Activated CD8-positive, alpha-beta T cell treated with anti-CD3 and anti-CD28 coated beads, Interleukin-2, amount 10 ng/mL, durations not matched to agents 7 days and 5 days (primary cell): ENCODE data around the gene CEP68. TPM values are rescaled to one million over a fixed set of nuclear protein-coding genes. Genes with fewer than 3 reads are reported as not detected.
"Not testable (repeated sequence)": the region's sequence is repeated elsewhere in the genome, so short reads cannot be mapped to it uniquely, and the experiment has no call there.

ENCODE experiments used
- ATAC-seq: fragments of 150-1000 bp; cut with Tn5 transposase; one replicate; pipeline ENCODE4 v1.10.0; 2021; ENCODE audit warnings: moderate library complexity
- CTCF ChIA-PET: fragments of 350-600 bp; sonication (Branson Sonifier 250); formaldehyde crosslinking; loops from one replicate; lab custom pipeline; 2021; ENCODE audit warnings: antibody characterized with exemption; lab: Charles Lee
- POLR2A ChIA-PET: fragments of 350-600 bp; sonication (Branson Sonifier 250); formaldehyde crosslinking; loops from one replicate; lab custom pipeline; 2021; ENCODE audit warnings: antibody characterized with exemption; lab: Charles Lee
- DNase-seq: peaks from one replicate; pipeline ENCODE4 v3.0.0-alpha.2; 2020
- H3K27ac Mint-ChIP-seq: one replicate; pipeline ENCODE4 v1.8.0; 2021; ENCODE audit warnings: mild to moderate bottlenecking, mixed read lengths
- H3K27me3 Mint-ChIP-seq: one replicate; pipeline ENCODE4 v1.8.0; 2021; ENCODE audit warnings: low read depth, mixed read lengths
- H3K36me3 Mint-ChIP-seq: one replicate; pipeline ENCODE4 v1.8.0; 2021; ENCODE audit warnings: low read depth, mixed read lengths
- H3K4me1 Mint-ChIP-seq: one replicate; pipeline ENCODE4 v1.8.0; 2021; ENCODE audit warnings: low read depth, mixed read lengths
- H3K4me3 Mint-ChIP-seq: one replicate; pipeline ENCODE4 v1.8.0; 2021; ENCODE audit warnings: mild to moderate bottlenecking, mixed read lengths
- H3K9me3 Mint-ChIP-seq: one replicate; pipeline ENCODE4 v1.8.0; 2022; ENCODE audit warnings: mixed read lengths; ENCODE audit not compliant: insufficient read depth
- total RNA-seq, 2 experiments: library from RNA; stranded (reverse); gene quantifications; one replicate each; pipeline ENCODE4 v1.2.3, GENCODE V29; 2021

CEP68 gene, protein sequence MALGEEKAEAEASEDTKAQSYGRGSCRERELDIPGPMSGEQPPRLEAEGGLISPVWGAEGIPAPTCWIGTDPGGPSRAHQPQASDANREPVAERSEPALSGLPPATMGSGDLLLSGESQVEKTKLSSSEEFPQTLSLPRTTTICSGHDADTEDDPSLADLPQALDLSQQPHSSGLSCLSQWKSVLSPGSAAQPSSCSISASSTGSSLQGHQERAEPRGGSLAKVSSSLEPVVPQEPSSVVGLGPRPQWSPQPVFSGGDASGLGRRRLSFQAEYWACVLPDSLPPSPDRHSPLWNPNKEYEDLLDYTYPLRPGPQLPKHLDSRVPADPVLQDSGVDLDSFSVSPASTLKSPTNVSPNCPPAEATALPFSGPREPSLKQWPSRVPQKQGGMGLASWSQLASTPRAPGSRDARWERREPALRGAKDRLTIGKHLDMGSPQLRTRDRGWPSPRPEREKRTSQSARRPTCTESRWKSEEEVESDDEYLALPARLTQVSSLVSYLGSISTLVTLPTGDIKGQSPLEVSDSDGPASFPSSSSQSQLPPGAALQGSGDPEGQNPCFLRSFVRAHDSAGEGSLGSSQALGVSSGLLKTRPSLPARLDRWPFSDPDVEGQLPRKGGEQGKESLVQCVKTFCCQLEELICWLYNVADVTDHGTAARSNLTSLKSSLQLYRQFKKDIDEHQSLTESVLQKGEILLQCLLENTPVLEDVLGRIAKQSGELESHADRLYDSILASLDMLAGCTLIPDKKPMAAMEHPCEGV
- 1 to 10 TPM; 8.1 to 9.7 TPM for total RNA-seq

DNA sequence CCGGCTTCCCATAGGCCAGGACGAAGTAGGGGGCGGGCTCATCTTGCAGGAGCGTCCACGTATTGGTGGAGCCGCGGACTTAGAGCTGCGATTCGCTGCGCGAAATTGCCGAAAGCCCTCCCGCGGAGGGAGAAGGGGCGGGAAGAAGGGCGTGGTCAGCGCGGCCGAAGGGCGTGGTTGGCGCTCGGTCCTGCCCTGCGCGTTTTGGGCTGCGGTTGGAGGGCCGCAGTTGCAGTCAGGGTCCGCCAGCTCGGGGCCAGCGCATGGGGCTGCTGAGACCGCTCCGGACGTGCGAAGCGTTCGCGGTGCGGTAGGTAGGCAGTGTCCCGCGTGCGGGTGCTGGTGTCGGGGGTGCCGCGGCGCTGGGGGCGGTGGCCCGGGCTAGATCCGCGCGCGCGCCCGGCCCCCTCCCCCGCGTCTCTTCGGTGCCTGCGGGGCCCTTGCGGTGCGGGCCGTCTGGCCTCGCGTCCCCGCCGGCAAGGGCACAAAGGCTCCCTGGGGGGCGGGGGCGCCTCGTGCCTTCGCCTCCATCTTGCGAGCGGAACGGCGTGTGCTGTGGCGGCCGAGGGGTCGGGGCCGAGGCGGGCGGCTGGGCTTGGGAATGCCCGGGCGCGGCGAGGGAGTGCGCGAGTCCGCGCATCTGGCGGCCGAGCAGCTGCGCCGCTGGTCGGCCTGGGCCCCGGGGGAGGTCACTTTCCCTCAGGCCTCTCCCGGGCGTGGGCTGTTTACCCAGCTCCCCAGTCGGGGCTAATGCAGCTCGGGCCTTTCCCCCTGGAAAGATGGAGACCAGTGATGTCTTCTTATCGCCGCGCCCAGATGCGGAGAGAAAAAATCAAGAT, at the start of gene CEP68:
TSS of gene CEP68 (plus strand) at position 202 of the 839 bp plus-strand sequence. CDS start 13,029 bp downstream, outside the sequence.
- ATAC-seq (peak; percentile 95), DNase-seq (peak; percentile 98)
- CTCF ChIA-PET = interaction anchor here (1.0 to 4.5 kb wide), 16 partner anchors 9 to 534 kb away, joined by 3 to 37 read pairs (median 4); partner anchors contain the start of genes RAB1A and SLC1A4
- Mint-ChIP-seq H3K9me3 (peaks cover 1% of the 10 kb centered on the region), H3K36me3 (peaks cover 4% of the 10 kb centered on the region), H3K4me3 (peak within 1 kb of the TSS; percentile 95), H3K27me3 (no peaks in the 10 kb centered on the region), H3K27ac (peak within 1 kb of the TSS; percentile 88), H3K4me1 (peaks cover 58% of the 10 kb centered on the region)
- POLR2A ChIA-PET = interaction anchor here (1.0 to 4.8 kb wide), 5 partner anchors 14 to 171 kb away, joined by 3 to 21 read pairs (median 4); partner anchors contain the start of genes ACTR2 and RAB1A

DNA sequence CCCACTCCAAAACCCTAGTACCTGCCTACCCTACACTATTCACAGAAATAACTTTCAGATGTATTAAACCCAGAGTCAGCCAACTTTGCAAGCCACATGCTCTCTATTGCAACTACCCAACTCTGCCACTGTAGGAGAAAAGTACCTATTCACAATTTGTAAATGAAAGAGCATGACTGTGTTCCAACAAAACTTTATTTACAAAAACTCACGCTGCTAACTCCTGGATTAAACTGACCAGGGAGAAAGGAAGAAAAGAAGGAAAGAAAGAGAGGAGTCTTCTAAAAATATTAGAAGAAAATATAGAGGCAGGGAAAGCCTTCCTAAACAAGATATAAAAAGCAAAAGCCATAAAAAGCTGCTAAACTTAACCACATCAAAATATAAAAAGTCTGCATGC, 42.4 kb upstream of the CEP68 start:
- ChIA-PET CTCF (no interaction called here), POLR2A (interaction anchor here (0.6 kb wide), 1 partner anchor 106 kb away, joined by 3 read pairs; no protein-coding TSS in a partner anchor)
- Mint-ChIP-seq H3K4me1 (peaks cover 10% of the 10 kb centered on the region), H3K27me3 (no peaks in the 10 kb centered on the region), H3K27ac (no peak overlapping the region), H3K36me3 (peaks cover 72% of the 10 kb centered on the region), H3K4me3 (no peak overlapping the region), H3K9me3 (no peaks in the 10 kb centered on the region)
- DNase-seq = no peak
- ATAC-seq = no peak

DNA sequence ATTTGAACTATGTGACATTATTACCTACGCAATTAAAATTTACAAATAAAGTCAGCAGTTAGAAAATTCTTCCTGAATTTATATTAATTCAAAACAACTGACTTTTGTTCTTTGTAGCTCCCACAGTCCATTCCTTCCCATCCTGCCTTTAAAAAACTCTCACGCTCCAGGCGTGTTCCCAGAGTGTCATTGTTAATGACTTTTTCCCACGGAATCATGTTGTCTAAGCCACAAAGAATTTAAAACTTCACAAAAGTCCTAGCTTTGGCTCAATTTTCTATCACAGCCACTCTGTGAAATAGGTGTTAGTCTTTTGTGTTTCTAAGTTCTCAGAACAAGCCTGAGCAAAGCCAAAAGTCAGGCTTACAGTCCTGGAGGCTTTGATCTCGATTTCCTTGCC, 40.5 kb upstream of the CEP68 start:
- Mint-ChIP-seq H3K36me3 (peaks cover 76% of the 10 kb centered on the region), H3K4me1 (peaks cover 10% of the 10 kb centered on the region), H3K27me3 (no peaks in the 10 kb centered on the region), H3K27ac (no peak overlapping the region), H3K9me3 (no peaks in the 10 kb centered on the region), H3K4me3 (no peak overlapping the region)
- ATAC-seq (no peak), DNase-seq (no peak)
- CTCF ChIA-PET = no interaction called here
- POLR2A ChIA-PET = no interaction called here

DNA sequence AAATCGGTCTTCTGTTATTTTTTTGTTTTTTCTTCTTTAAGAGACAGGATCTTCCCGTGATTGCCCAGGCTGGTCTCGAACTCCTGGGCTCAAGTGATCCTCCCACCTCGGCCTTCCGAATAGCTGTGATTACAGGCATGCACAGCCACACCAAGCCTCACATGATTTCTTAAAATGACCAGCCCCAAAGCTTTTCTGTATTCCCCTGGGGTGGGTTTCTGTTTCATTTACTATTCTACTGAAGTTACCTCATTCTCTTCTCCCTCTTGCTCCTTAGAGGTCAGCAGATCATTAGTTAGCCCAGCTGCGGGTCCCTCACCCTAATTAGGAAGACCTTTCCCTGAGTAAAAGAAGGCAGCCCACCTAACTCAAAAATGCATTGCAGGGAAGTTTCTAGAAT, 39.4 kb upstream of the CEP68 start:
- Mint-ChIP-seq H3K27me3 (no peaks in the 10 kb centered on the region), H3K4me3 (no peak overlapping the region), H3K4me1 (peaks cover 10% of the 10 kb centered on the region), H3K36me3 (peaks cover 73% of the 10 kb centered on the region), H3K27ac (no peak overlapping the region), H3K9me3 (no peaks in the 10 kb centered on the region)
- ChIA-PET CTCF (interaction anchor here (1.0 kb wide), 2 partner anchors 16 to 24 kb away, joined by 3 to 4 read pairs; no protein-coding TSS in a partner anchor), POLR2A (no interaction called here)
- ATAC-seq (no peak), DNase-seq (no peak)

DNA sequence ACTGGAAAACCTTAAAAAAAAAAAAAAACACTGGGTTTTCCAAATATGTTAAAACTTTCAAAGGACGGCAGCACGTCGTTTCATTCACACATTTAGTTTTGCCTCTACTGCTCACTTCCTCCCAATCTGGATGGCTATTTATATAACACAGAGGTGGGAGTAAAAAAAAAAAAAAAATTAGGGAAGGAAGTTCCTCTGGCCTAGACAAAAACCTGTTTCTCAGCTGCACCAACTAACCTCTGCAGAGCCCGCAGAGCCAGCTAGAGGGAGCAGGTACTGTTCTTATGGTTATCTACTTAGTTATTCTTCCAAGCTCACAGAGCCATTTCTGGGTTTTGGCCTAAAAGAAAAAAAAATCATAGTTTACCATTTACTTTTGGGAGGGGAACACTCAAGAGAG, 38.9 kb upstream of the CEP68 start:
- DNase-seq = no peak
- CTCF ChIA-PET = interaction anchor here (0.7 to 2.0 kb wide), 4 partner anchors 14 to 99 kb away, joined by 3 to 12 read pairs (median 4); no protein-coding TSS in a partner anchor
- no peak overlapping the region for H3K27ac Mint-ChIP-seq
- H3K36me3 Mint-ChIP-seq = peaks cover 74% of the 10 kb centered on the region
- ATAC-seq = no peak
- H3K27me3 Mint-ChIP-seq = no peaks in the 10 kb centered on the region
- POLR2A ChIA-PET = no interaction called here
- H3K9me3 Mint-ChIP-seq = no peaks in the 10 kb centered on the region
- peaks cover 10% of the 10 kb centered on the region for H3K4me1 Mint-ChIP-seq
- H3K4me3 Mint-ChIP-seq = no peak overlapping the region

DNA sequence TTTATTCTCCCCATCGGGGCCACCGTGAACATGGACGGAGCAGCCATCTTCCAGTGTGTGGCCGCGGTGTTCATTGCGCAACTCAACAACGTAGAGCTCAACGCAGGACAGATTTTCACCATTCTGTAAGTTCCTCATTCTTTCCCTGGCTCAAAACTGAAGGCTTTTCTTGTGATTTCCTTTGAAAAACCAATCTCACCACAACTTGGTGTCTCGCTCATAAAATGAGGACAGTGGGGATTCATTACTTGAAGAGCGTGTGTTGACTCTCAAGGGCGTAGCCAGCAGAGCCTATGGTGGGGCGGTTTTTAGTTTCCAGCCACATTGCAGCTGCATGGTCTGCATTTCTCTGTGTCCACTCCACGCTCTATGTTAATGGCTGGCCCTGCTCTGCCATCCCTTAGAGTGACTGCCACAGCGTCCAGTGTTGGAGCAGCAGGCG, 38.1 kb upstream of the CEP68 start:
- no peak overlapping the region for H3K4me3 Mint-ChIP-seq
- H3K9me3 Mint-ChIP-seq = no peaks in the 10 kb centered on the region
- CTCF ChIA-PET = interaction anchor here (0.7 to 2.0 kb wide), 5 partner anchors 13 to 100 kb away, joined by 3 to 12 read pairs (median 3); no protein-coding TSS in a partner anchor
- no peak for ATAC-seq
- peaks cover 77% of the 10 kb centered on the region for H3K36me3 Mint-ChIP-seq
- no peak overlapping the region for H3K27ac Mint-ChIP-seq
- H3K4me1 Mint-ChIP-seq = peaks cover 10% of the 10 kb centered on the region
- POLR2A ChIA-PET = no interaction called here
- DNase-seq = no peak
- no peaks in the 10 kb centered on the region for H3K27me3 Mint-ChIP-seq

DNA sequence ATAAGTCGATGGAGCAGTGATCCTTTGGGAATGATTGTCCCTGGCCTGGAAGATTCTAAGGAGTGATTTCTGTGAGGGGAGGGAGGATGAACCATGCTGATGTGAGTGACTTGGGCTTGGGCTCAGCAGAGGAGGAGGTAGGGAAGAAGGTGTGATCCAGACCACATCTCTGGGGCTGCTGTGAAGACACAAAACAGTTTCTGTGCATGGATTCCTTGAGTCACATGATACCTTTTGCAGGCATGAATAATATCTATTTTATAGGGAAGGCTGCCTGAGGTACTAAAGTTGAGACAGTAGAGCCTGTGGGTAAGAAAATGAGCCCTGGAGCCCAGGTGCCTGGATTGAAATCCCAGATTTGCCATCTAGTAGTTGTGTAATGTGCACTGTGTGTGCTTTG, 37.2 kb upstream of the CEP68 start:
- H3K36me3 Mint-ChIP-seq = peaks cover 79% of the 10 kb centered on the region
- H3K27ac Mint-ChIP-seq = peak overlapping the region; percentile 61
- ChIA-PET CTCF (interaction anchor here (2.0 kb wide), 1 partner anchor 100 kb away, joined by 12 read pairs; no protein-coding TSS in a partner anchor), POLR2A (no interaction called here)
- peaks cover 10% of the 10 kb centered on the region for H3K4me1 Mint-ChIP-seq
- no peak overlapping the region for H3K4me3 Mint-ChIP-seq
- DNase-seq (no peak), ATAC-seq (no peak)
- no peaks in the 10 kb centered on the region for H3K27me3 Mint-ChIP-seq
- no peaks in the 10 kb centered on the region for H3K9me3 Mint-ChIP-seq

DNA sequence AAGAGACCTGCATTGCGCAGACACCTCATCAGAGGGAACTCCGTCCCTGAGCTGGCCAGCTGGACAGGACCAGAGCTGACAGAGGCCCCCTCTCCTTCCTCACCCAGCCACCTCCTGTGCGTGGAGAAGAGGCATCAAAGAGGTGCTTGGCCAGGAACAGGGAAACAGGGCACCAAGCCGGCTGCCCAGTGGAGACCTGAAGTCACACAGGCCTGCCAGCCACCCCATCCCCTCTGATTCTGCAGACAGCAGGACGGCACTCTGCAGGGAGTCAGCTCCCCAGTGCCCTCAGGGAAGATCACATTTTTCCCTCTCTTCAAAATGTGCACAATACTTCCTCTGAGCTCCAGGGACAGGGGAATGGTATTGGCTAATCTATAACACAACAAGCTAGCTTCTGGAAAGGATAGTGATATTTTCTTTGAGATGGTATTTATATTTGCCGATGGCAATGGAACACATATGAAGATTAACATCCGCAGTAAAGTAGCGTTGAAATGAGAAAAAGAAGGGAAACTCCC, 36.5 kb upstream of the CEP68 start:
- peaks cover 10% of the 10 kb centered on the region for H3K4me1 Mint-ChIP-seq
- peaks cover 74% of the 10 kb centered on the region for H3K36me3 Mint-ChIP-seq
- ATAC-seq = no peak
- no peak overlapping the region for H3K4me3 Mint-ChIP-seq
- POLR2A ChIA-PET = no interaction called here
- CTCF ChIA-PET = interaction anchor here (1.1 kb wide), 1 partner anchor 102 kb away, joined by 6 read pairs; no protein-coding TSS in a partner anchor
- H3K27me3 Mint-ChIP-seq = no peaks in the 10 kb centered on the region
- no peak for DNase-seq
- no peaks in the 10 kb centered on the region for H3K9me3 Mint-ChIP-seq
- no peak overlapping the region for H3K27ac Mint-ChIP-seq

DNA sequence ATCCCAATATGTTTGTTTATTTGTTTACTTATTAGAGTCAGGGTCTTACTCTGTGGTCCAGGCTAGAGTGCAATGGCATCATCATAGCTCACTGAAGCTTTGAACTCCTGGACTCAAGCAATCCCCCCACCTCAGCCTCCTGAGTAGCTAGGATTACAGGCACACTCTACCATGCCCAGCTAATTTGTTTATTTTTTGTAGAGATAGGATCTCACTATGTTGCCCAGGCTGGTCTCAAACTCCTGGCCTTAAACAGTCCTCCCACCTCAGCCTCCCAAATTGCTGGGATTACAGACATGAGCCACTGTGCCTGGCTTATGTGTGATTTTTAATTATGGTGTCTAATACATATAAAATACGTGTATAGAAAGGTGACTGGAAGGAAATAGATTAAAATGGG, 36.0 kb upstream of the CEP68 start:
- H3K4me1 Mint-ChIP-seq, DNase-seq, H3K9me3 Mint-ChIP-seq, ATAC-seq, POLR2A ChIA-PET, H3K27me3 Mint-ChIP-seq, H3K27ac Mint-ChIP-seq, H3K4me3 Mint-ChIP-seq: not testable (repeated sequence)
- peaks cover 69% of the 10 kb centered on the region for H3K36me3 Mint-ChIP-seq
- CTCF ChIA-PET = interaction anchor here (1.1 kb wide), 1 partner anchor 102 kb away, joined by 6 read pairs; no protein-coding TSS in a partner anchor

DNA sequence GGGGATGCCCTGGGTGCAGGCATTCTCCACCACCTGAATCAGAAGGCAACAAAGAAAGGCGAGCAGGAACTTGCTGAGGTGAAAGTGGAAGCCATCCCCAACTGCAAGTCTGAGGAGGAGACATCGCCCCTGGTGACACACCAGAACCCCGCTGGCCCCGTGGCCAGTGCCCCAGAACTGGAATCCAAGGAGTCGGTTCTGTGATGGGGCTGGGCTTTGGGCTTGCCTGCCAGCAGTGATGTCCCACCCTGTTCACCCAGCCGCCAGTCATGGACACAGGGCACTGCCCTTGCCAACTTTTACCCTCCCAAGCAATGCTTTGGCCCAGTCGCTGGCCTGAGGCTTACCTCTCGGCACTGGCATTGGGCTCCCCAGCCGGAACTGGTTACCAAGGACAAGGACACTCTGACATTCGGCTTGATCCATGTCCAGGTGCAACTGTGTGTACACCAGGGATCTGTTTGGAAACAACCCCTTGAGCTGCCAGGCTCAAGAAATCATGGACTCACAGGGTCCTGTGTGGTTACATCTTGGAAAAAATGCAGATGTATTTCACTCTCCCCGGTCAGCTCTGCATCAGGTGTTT, 35.2 kb upstream of the CEP68 start:
- peaks cover 66% of the 10 kb centered on the region for H3K36me3 Mint-ChIP-seq
- peaks cover 16% of the 10 kb centered on the region for H3K4me1 Mint-ChIP-seq
- H3K27me3 Mint-ChIP-seq = no peaks in the 10 kb centered on the region
- DNase-seq (no peak), ATAC-seq (no peak)
- POLR2A ChIA-PET = no interaction called here
- H3K9me3 Mint-ChIP-seq = no peaks in the 10 kb centered on the region
- H3K27ac Mint-ChIP-seq = no peak overlapping the region
- CTCF ChIA-PET = interaction anchor here (1.3 kb wide), 1 partner anchor 103 kb away, joined by 4 read pairs; no protein-coding TSS in a partner anchor
- H3K4me3 Mint-ChIP-seq = no peak overlapping the region
